OCI-LY1 (cell line): ENCODE data around the gene NIBAN1.

Experiments
- H2AFZ ChIP-seq: fragments of 200-600 bp; sonication (generic), shearing (Covaris generic); 2 replicates; pipeline ENCODE4 v1.6.0; 2014; ENCODE audit warnings: antibody characterized with exemption, mild to moderate bottlenecking, low read length
- H3F3A ChIP-seq: fragments of 200-600 bp; sonication (generic), shearing (Covaris generic); 2 replicates; pipeline ENCODE4 v1.6.0; 2014; ENCODE audit warnings: mild to moderate bottlenecking, antibody characterized with exemption, low read length, moderate library complexity; ENCODE audit not compliant: insufficient read depth
- H3K27ac ChIP-seq: fragments of 200-600 bp; sonication (generic); 2 replicates; pipeline ENCODE4 v1.5.1; 2014; ENCODE audit warnings: low read length, mixed run types, mild to moderate bottlenecking, low read depth; ENCODE audit not compliant: poor library complexity, severe bottlenecking
- H3K27me3 ChIP-seq: fragments of 200-600 bp; sonication (generic); 2 replicates; pipeline ENCODE4 v1.6.0; 2014; ENCODE audit warnings: antibody characterized with exemption, mild to moderate bottlenecking, low read length, moderate library complexity; ENCODE audit not compliant: insufficient read depth
- H3K36me3 ChIP-seq: fragments of 200-600 bp; sonication (generic); 2 replicates; pipeline ENCODE4 v1.6.1; 2014; ENCODE audit warnings: mild to moderate bottlenecking, antibody characterized with exemption, low read length, moderate library complexity, mixed read lengths; ENCODE audit not compliant: insufficient read depth
- H3K4me1 ChIP-seq: fragments of 200-600 bp; sonication (generic); 2 replicates; pipeline ENCODE4 v1.5.1; 2014; ENCODE audit warnings: mild to moderate bottlenecking, low read length, moderate library complexity; ENCODE audit not compliant: insufficient read depth, severe bottlenecking
- H3K4me2 ChIP-seq: fragments of 200-600 bp; sonication (generic), shearing (Covaris generic); 2 replicates; pipeline ENCODE4 v1.6.1; 2014; ENCODE audit warnings: low read length
- H3K4me3 ChIP-seq: fragments of 200-600 bp; sonication (generic); 2 replicates; pipeline ENCODE4 v1.5.1; 2014; ENCODE audit warnings: low read length, low read depth, mild to moderate bottlenecking, mixed read lengths; ENCODE audit not compliant: poor library complexity, severe bottlenecking
- H3K79me2 ChIP-seq: fragments of 200-600 bp; shearing (Covaris generic); 2 replicates; pipeline ENCODE4 v1.6.1; 2016; ENCODE audit warnings: mixed run types, low read length, mixed read lengths; ENCODE audit not compliant: insufficient read depth
- H3K9ac ChIP-seq: fragments of 200-600 bp; sonication (generic), shearing (Covaris generic); 2 replicates; pipeline ENCODE4 v1.6.1; 2014; ENCODE audit warnings: mild to moderate bottlenecking, low read length, mixed read lengths
- H3K9me2 ChIP-seq: fragments of 200-600 bp; sonication (generic), shearing (Covaris generic); 2 replicates; pipeline ENCODE4 v1.6.1; 2014; ENCODE audit warnings: low read depth, mild to moderate bottlenecking, low read length, mixed read lengths
- H3K9me3 ChIP-seq: fragments of 200-600 bp; shearing (Covaris generic); 2 replicates; pipeline ENCODE4 v1.6.1; 2014; ENCODE audit warnings: low read length, mixed read lengths
- H4K20me1 ChIP-seq: fragments of 200-600 bp; sonication (generic), shearing (Covaris generic); 2 replicates; pipeline ENCODE4 v1.6.0; 2016; ENCODE audit warnings: mild to moderate bottlenecking, low read length; ENCODE audit not compliant: insufficient read depth
- EZH2 ChIP-seq: fragments of 200-600 bp; sonication (generic), shearing (Covaris generic); IDR thresholded peaks from 2 replicates; pipeline ENCODE4 v1.8.0; 2017; ENCODE audit warnings: borderline replicate concordance, mixed run types, mild to moderate bottlenecking, antibody characterized with exemption, low read length, moderate library complexity, mixed read lengths
- TF ChIP-seq, protein P1 (sequence below): fragments of 200-600 bp; sonication (generic), shearing (Covaris generic); IDR thresholded peaks from 2 replicates; pipeline ENCODE4 v1.5.1; 2017; ENCODE audit warnings: mild to moderate bottlenecking, antibody characterized with exemption, low read length, moderate library complexity, mixed read lengths

NIBAN1 gene

DNA sequence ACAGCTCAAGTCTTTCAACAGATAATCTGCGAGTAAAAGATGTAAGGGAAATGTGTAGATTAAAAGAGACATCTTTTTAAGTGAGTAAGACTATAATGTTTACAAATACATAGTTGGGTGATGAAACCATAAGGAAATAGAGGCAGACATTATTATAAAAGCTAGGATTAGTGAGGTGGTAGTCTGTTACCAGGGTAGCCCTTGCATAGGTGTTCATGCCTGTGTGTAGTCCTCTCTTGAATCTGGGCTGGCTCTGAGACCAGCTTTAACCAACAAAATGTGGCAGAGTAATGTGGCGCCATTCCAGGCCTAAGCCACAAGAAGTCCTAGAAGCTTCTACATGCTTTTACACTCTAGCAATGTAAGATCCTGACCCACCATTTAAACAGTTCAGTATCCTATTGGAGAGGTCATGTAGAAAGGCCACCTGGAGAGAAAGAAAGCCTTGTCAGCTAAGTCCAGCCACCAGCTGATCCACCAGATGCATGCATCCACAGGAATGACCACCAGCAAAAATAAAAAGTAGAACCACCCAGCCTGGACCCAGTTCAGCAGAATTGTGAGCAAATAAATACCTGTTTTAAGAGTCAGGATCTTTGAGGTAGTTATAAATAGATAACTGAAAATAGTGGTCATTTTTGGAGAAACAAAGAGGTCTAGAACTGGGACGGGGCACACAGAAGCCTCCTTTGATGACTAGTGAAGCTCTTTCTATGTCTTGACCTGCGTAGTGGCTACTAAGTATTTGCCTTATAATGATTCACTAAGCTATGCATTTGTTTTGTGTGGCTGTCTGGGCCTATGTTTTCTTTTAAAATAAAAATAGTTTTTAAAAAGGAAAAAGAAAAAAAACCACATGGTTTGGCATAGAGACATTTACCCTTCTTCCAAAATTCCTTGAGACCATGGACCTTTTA is 8.1 kb downstream of the NIBAN1 start:
- Histone ChIP-seq H3K79me2 (no peaks in the 10 kb centered on the region), H2AFZ (no peak overlapping the region), H3K9me2 (no peaks in the 10 kb centered on the region), H3K9me3 (no peaks in the 10 kb centered on the region), H4K20me1 (no peaks in the 10 kb centered on the region), H3K4me3 (no peak overlapping the region), H3F3A (no peaks in the 10 kb centered on the region), H3K27ac (no peak overlapping the region), H3K4me1 (no peaks in the 10 kb centered on the region), H3K9ac (no peak overlapping the region), H3K36me3 (no peaks in the 10 kb centered on the region), H3K27me3 (no peaks in the 10 kb centered on the region), H3K4me2 (no peak overlapping the region)
- TF ChIP-seq, protein P1, sequence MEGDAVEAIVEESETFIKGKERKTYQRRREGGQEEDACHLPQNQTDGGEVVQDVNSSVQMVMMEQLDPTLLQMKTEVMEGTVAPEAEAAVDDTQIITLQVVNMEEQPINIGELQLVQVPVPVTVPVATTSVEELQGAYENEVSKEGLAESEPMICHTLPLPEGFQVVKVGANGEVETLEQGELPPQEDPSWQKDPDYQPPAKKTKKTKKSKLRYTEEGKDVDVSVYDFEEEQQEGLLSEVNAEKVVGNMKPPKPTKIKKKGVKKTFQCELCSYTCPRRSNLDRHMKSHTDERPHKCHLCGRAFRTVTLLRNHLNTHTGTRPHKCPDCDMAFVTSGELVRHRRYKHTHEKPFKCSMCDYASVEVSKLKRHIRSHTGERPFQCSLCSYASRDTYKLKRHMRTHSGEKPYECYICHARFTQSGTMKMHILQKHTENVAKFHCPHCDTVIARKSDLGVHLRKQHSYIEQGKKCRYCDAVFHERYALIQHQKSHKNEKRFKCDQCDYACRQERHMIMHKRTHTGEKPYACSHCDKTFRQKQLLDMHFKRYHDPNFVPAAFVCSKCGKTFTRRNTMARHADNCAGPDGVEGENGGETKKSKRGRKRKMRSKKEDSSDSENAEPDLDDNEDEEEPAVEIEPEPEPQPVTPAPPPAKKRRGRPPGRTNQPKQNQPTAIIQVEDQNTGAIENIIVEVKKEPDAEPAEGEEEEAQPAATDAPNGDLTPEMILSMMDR: no peak
- TF ChIP-seq EZH2: no peak

DNA sequence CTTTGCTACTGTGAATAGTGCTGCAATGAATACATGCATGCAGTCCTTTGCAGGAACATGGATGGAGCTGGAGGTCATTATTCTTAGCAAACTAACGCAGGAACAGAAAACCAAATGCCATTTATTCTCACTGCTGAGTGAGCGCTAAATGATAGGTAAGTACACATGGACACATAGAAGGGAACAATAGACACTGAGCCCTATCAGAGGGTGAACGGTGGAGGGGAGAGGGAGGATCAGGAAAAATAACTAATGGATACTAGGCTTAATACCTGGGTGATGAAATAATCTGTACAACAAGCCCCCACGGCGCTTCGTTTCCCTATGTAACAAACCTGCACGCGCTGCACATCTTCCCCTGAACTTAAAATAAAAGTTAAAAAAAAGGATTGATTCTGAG is 8.9 kb downstream of the NIBAN1 start:
- no peak overlapping the region for H3K27ac ChIP-seq
- TF ChIP-seq, protein P1: no peak
- no peak for TF ChIP-seq EZH2
- no peak overlapping the region for H2AFZ ChIP-seq
- no peak overlapping the region for H3K4me3 ChIP-seq
- no peaks in the 10 kb centered on the region for H3K36me3 ChIP-seq
- H3K27me3 ChIP-seq: no peaks in the 10 kb centered on the region
- H3F3A ChIP-seq: no peaks in the 10 kb centered on the region
- H4K20me1 ChIP-seq: no peaks in the 10 kb centered on the region
- H3K9ac ChIP-seq: no peak overlapping the region
- H3K4me2 ChIP-seq: no peak overlapping the region
- no peaks in the 10 kb centered on the region for H3K79me2 ChIP-seq
- H3K9me3 ChIP-seq: no peaks in the 10 kb centered on the region
- no peaks in the 10 kb centered on the region for H3K9me2 ChIP-seq
- H3K4me1 ChIP-seq: no peaks in the 10 kb centered on the region

DNA sequence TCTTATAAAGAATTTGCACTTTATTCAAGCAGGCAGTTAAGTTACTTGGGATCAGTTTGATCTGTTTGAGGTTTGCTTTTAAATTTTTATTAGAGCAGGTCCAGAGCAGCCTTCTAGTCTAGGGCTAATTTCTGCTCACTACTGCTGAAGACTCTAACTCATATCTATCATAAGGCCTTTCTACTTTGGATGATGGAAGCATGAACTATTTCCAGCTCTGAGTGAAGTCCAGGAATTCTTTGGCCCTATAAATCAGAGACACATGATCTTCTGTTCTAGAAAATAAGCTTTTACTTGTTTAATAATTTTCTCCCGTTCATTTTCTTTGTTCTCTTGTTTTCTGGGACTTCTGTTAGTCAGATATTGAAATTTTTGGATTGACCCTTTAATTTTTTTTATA is 14.7 kb downstream of the NIBAN1 start:
- H3K9ac ChIP-seq: no peak overlapping the region
- no peak overlapping the region for H3K27ac ChIP-seq
- H3F3A ChIP-seq: no peaks in the 10 kb centered on the region
- no peaks in the 10 kb centered on the region for H4K20me1 ChIP-seq
- no peak overlapping the region for H3K4me3 ChIP-seq
- H3K79me2 ChIP-seq: no peaks in the 10 kb centered on the region
- H3K4me1 ChIP-seq: no peaks in the 10 kb centered on the region
- no peak overlapping the region for H3K4me2 ChIP-seq
- no peaks in the 10 kb centered on the region for H3K9me3 ChIP-seq
- no peaks in the 10 kb centered on the region for H3K9me2 ChIP-seq
- no peaks in the 10 kb centered on the region for H3K27me3 ChIP-seq
- H2AFZ ChIP-seq: no peak overlapping the region
- H3K36me3 ChIP-seq: no peaks in the 10 kb centered on the region
- TF ChIP-seq, protein P1: no peak
- no peak for TF ChIP-seq EZH2
